Neuronal stem cell (in vitro differentiated cells): ENCODE data around the gene BABAM2.

ENCODE experiments used
- DNase-seq: peaks from one replicate; pipeline ENCODE4 v3.0.0-alpha.2; 2013; ENCODE audit warnings: low spot score
- H2AFZ ChIP-seq: one replicate; pipeline ENCODE4 v1.6.1; 2013; ENCODE audit warnings: mild to moderate bottlenecking, low read length, inconsistent platforms
- H2AK5ac ChIP-seq: 2 replicates; pipeline ENCODE4 v1.6.1; 2013; ENCODE audit warnings: low read depth, mild to moderate bottlenecking, inconsistent platforms, low read length, moderate library complexity, mixed read lengths
- H2BK120ac ChIP-seq: 2 replicates; pipeline ENCODE4 v1.6.1; 2013; ENCODE audit warnings: low read depth, mild to moderate bottlenecking, inconsistent platforms, low read length, moderate library complexity, mixed read lengths
- H2BK12ac ChIP-seq: one replicate; pipeline ENCODE4 v1.6.1; 2013; ENCODE audit warnings: low read length, inconsistent platforms
- H2BK15ac ChIP-seq: 2 replicates; pipeline ENCODE4 v1.6.1; 2013; ENCODE audit warnings: mild to moderate bottlenecking, low read length, inconsistent platforms, mixed read lengths
- H2BK5ac ChIP-seq: one replicate; pipeline ENCODE4 v1.6.1; 2013; ENCODE audit warnings: inconsistent platforms, mild to moderate bottlenecking, low read length, moderate library complexity
- H3K14ac ChIP-seq: one replicate; pipeline ENCODE4 v1.6.1; 2013; ENCODE audit warnings: low read length, inconsistent platforms
- H3K18ac ChIP-seq: 2 replicates; pipeline ENCODE4 v1.6.1; 2013; ENCODE audit warnings: low read length, inconsistent platforms
- H3K23ac ChIP-seq: 2 replicates; pipeline ENCODE4 v1.6.1; 2013; ENCODE audit warnings: low read depth, mild to moderate bottlenecking, mixed read lengths, low read length, inconsistent platforms; ENCODE audit not compliant: poor library complexity
- H3K27ac ChIP-seq: replicated peaks from 3 replicates; pipeline ENCODE4 v1.5.1; 2013; ENCODE audit warnings: low read length, inconsistent platforms
- H3K27me3 ChIP-seq, 3 experiments: 2 replicates each; pipeline ENCODE4 v1.6.1; 2013; ENCODE audit warnings: low read length in 3 of 3, mild to moderate bottlenecking in 2 of 3, inconsistent platforms in 1 of 3, low read depth in 1 of 3, mixed read lengths in 1 of 3, moderate library complexity in 1 of 3; ENCODE audit not compliant: control insufficient read depth in 3 of 3, insufficient read depth in 3 of 3
- H3K36me3 ChIP-seq, 2 donors: replicated peaks in 1 of 2; 2 replicates each; pipeline ENCODE4 v1.6.1; 2013; ENCODE audit warnings: low read length in 2 of 2; ENCODE audit not compliant: control insufficient read depth in 2 of 2, insufficient read depth in 2 of 2
- H3K4ac ChIP-seq: 2 replicates; pipeline ENCODE4 v1.6.1; 2013; ENCODE audit warnings: inconsistent platforms, mild to moderate bottlenecking, low read length, moderate library complexity
- H3K4me1 ChIP-seq, 2 donors: 1 replicate in 1 of 2; 2 replicates in 1 of 2; pipeline ENCODE4 v1.6.1; 2013; ENCODE audit warnings: low read length in 2 of 2, low read depth in 1 of 2; ENCODE audit not compliant: control insufficient read depth in 2 of 2, insufficient read depth in 1 of 2
- H3K4me2 ChIP-seq: one replicate; pipeline ENCODE4 v1.6.1; 2013; ENCODE audit warnings: mild to moderate bottlenecking, low read length, inconsistent platforms; ENCODE audit not compliant: insufficient read depth, poor library complexity, severe bottlenecking
- H3K4me3 ChIP-seq, 2 donors: 2 replicates each; pipeline ENCODE4 v1.5.1; 2013; ENCODE audit warnings: low read length in 2 of 2, mild to moderate bottlenecking in 2 of 2, inconsistent platforms in 1 of 2, moderate library complexity in 1 of 2
- H3K79me1 ChIP-seq: one replicate; pipeline ENCODE4 v1.6.1; 2013; ENCODE audit warnings: low read depth, mild to moderate bottlenecking, inconsistent platforms, low read length, moderate library complexity
- H3K9ac ChIP-seq: one replicate; pipeline ENCODE4 v1.6.1; 2013; ENCODE audit warnings: mild to moderate bottlenecking, low read depth, low read length, inconsistent platforms; ENCODE audit not compliant: poor library complexity
- H3K9me3 ChIP-seq, 2 donors: replicated peaks in 1 of 2; 2 replicates each; pipeline versions ENCODE3 to v1.6.1; 2013; ENCODE audit warnings: low read length in 2 of 2, mild to moderate bottlenecking in 2 of 2, inconsistent platforms in 1 of 2, low read depth in 1 of 2, mixed read lengths in 1 of 2, moderate library complexity in 1 of 2; ENCODE audit not compliant: control insufficient read depth in 2 of 2, insufficient read depth in 1 of 2
- H4K8ac ChIP-seq: one replicate; pipeline ENCODE4 v1.6.1; 2013; ENCODE audit warnings: low read depth, mild to moderate bottlenecking, inconsistent platforms, low read length, moderate library complexity
- H4K91ac ChIP-seq: one replicate; pipeline ENCODE4 v1.6.1; 2013; ENCODE audit warnings: low read length, low read depth, mild to moderate bottlenecking, inconsistent platforms; ENCODE audit not compliant: poor library complexity
- WGBS, 2 donors: extraction: QIAGEN DNeasy Blood & Tissue Kit; methylation state at CpG; one replicate each; pipeline ENCODE4 v1.1.7; 2013; ENCODE audit warnings: missing lambda C conversion rate in 2 of 2, mixed read lengths in 1 of 2; ENCODE audit not compliant: insufficient read length in 2 of 2, insufficient replicate concordance in 1 of 2; ENCODE audit errors: extremely low coverage in 2 of 2; 5-methylcytosine and 5-hydroxymethylcytosine counted together

BABAM2 gene

DNA sequence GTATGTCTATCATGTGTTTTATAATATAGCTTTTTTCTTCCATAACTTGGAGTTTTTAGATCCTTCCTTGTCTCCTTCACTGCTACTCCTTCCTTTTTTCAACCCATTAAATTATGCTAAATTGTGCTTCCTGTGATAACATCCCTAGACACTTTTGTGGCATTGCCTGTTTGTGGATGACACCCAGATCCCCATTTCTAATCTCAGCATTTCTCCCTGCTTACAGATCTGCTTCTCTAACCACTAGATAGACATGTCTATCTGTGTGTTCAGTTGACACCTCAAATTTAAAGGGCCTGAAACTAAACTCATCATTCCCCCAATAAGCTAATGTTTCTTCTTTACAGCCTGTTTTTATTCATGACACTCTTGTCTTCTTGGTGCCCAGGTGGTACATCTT, 244.8 kb downstream of the BABAM2 start:
- H3K4me3 ChIP-seq, result no peak overlapping the region

GRCh38 chr2:28135799-28136198, 245.3 kb downstream of the BABAM2 start:
- H2AK5ac ChIP-seq, result no peak overlapping the region
- H2BK120ac ChIP-seq, result no peak overlapping the region
- no peak overlapping the region for H4K91ac ChIP-seq
- no peak overlapping the region for H2BK12ac ChIP-seq
- no peak overlapping the region for H3K23ac ChIP-seq
- no CpG with 5 or more reads among the region's 4 CpGs for WGBS, 2 donors
- no peak overlapping the region for H2AFZ ChIP-seq
- DNase-seq, result no peak
- H3K18ac ChIP-seq, result no peak overlapping the region
- no peaks in the 10 kb centered on the region for H3K79me1 ChIP-seq
- H3K4me3 ChIP-seq, result no peak overlapping the region
- no peak overlapping the region for H3K9ac ChIP-seq
- peaks cover 0 to 11% of the 10 kb centered on the region in 2 donors for H3K4me1 ChIP-seq
- no peaks in the 10 kb centered on the region for H3K27me3 ChIP-seq
- no peak overlapping the region for H3K14ac ChIP-seq
- no peaks in the 10 kb centered on the region for H3K9me3 ChIP-seq
- H2BK5ac ChIP-seq, result no peak overlapping the region
- H3K4ac ChIP-seq, result no peak overlapping the region
- H3K27ac ChIP-seq, result no peak overlapping the region
- no peak overlapping the region for H4K8ac ChIP-seq
- H3K36me3 ChIP-seq, result no peaks in the 10 kb centered on the region
- no peak overlapping the region for H2BK15ac ChIP-seq
- H3K4me2 ChIP-seq, result no peak overlapping the region

More for the DNA sequence above, 244.8 kb downstream of the BABAM2 start:
- DNase-seq, result no peak
- H3K79me1 ChIP-seq, result no peaks in the 10 kb centered on the region
- H2AK5ac ChIP-seq, result no peak overlapping the region
- no peak overlapping the region for H2AFZ ChIP-seq
- no peak overlapping the region for H3K9ac ChIP-seq
- H3K4me2 ChIP-seq, result no peak overlapping the region
- H3K9me3 ChIP-seq, result no peaks in the 10 kb centered on the region
- H4K91ac ChIP-seq, result no peak overlapping the region
- no peak overlapping the region for H3K4ac ChIP-seq
- H2BK12ac ChIP-seq, result no peak overlapping the region
- H3K14ac ChIP-seq, result no peak overlapping the region
- no peak overlapping the region for H2BK120ac ChIP-seq
- H4K8ac ChIP-seq, result no peak overlapping the region
- no peak overlapping the region for H3K18ac ChIP-seq
- no peaks in the 10 kb centered on the region for H3K27me3 ChIP-seq
- H3K4me1 ChIP-seq, result peaks cover 0 to 11% of the 10 kb centered on the region in 2 donors
- no peaks in the 10 kb centered on the region for H3K36me3 ChIP-seq
- H3K27ac ChIP-seq, result no peak overlapping the region
- no peak overlapping the region for H2BK15ac ChIP-seq
- no peak overlapping the region for H2BK5ac ChIP-seq
- H3K23ac ChIP-seq, result no peak overlapping the region

DNA sequence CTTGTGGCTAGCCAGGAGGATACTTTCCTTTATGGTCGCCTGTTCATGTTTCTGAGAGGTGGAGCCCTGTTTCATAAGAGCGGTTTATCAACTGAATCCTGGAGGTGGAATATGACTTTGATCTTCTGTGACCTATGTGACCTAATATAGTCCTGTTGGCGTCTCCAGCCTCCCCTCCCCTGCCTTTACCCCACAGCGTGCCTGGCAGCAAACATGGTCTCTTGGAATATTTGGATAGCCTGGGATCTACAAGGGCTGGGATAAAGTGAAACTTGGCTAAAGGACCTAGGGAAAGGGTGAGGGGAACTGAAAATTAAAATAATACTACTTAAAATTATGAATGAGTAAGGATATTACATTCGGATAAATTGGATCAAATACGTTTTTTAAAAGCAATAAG, 246.0 kb downstream of the BABAM2 start:
- Histone ChIP-seq H3K4me3 (no peak overlapping the region), H3K4me1 (peaks cover 0 to 11% of the 10 kb centered on the region in 2 donors)
- no CpG with 5 or more reads among the region's 6 CpGs for WGBS, 2 donors

GRCh38 chr2:28137221-28137620, 246.7 kb downstream of the BABAM2 start:
- Histone ChIP-seq H3K4me2 (no peak overlapping the region), H3K27me3 (no peaks in the 10 kb centered on the region), H3K36me3 (no peaks in the 10 kb centered on the region), H3K18ac (no peak overlapping the region), H3K4me3 (no peak overlapping the region), H2BK120ac (no peak overlapping the region), H2AK5ac (no peak overlapping the region), H4K91ac (no peak overlapping the region), H3K9me3 (no peaks in the 10 kb centered on the region), H3K14ac (no peak overlapping the region), H4K8ac (no peak overlapping the region), H3K23ac (no peak overlapping the region), H3K4ac (no peak overlapping the region), H3K9ac (no peak overlapping the region), H2AFZ (no peak overlapping the region), H2BK12ac (no peak overlapping the region), H3K4me1 (peaks cover 0 to 11% of the 10 kb centered on the region in 2 donors), H2BK5ac (no peak overlapping the region), H2BK15ac (no peak overlapping the region), H3K79me1 (no peaks in the 10 kb centered on the region), H3K27ac (no peak overlapping the region)
- no CpG with 5 or more reads among the region's 2 CpGs for WGBS, 2 donors
- no peak for DNase-seq

More for the DNA sequence above, 246.0 kb downstream of the BABAM2 start:
- Histone ChIP-seq H2BK5ac (no peak overlapping the region), H3K9ac (no peak overlapping the region), H3K4me2 (no peak overlapping the region), H2AFZ (no peak overlapping the region), H2BK120ac (no peak overlapping the region), H3K4ac (no peak overlapping the region), H2BK12ac (no peak overlapping the region), H3K36me3 (no peaks in the 10 kb centered on the region), H3K18ac (no peak overlapping the region), H4K8ac (no peak overlapping the region), H3K23ac (no peak overlapping the region), H2BK15ac (no peak overlapping the region), H2AK5ac (no peak overlapping the region), H4K91ac (no peak overlapping the region), H3K27me3 (no peaks in the 10 kb centered on the region), H3K79me1 (no peaks in the 10 kb centered on the region), H3K27ac (no peak overlapping the region), H3K9me3 (no peaks in the 10 kb centered on the region), H3K14ac (no peak overlapping the region)
- no peak for DNase-seq
